ENCODE data around the gene DNAH17.

- TF ChIP-seq POLR2A (IDR thresholded peaks at IDR 0.05; ENCODE audit: low read depth, low read length) = no peak
- TF ChIP-seq CTCF (IDR thresholded peaks at IDR 0.05; ENCODE audit: extremely low read depth in 1 of 2, insufficient read depth in 1 of 2, low read depth in 1 of 2, low read length in 2 of 2) = no peak
- TF ChIP-seq EZH2 (IDR thresholded peaks at IDR 0.05; ENCODE audit: borderline replicate concordance, low read depth, low read length, severe bottlenecking) = no peak
- no peak for TF ChIP-seq MAX (IDR thresholded peaks at IDR 0.05; ENCODE audit: insufficient read depth, insufficient read length)
- TF ChIP-seq JUN (IDR thresholded peaks at IDR 0.05; ENCODE audit: borderline replicate concordance, insufficient read depth, insufficient read length, low read depth) = no peak
- no peak for TF ChIP-seq POLR2AphosphoS5 (IDR thresholded peaks at IDR 0.05; ENCODE audit: insufficient read depth, low read depth, low read length)
- no peak for TF ChIP-seq GATA2 (IDR thresholded peaks at IDR 0.05; ENCODE audit: insufficient read depth, insufficient read length, low read depth, low read length)
- TF ChIP-seq MYC (IDR thresholded peaks at IDR 0.05; ENCODE audit: low read depth, low read length) = no peak
These were observed 162.7 kb downstream of the DNAH17 start for GRCh38 chr17:78414178-78415162.

All from endothelial cell of umbilical vein (primary cell).